ENCODE measurements around the gene ZCWPW1. TPM values are rescaled to one million over a fixed set of nuclear protein-coding genes. Genes with fewer than 3 reads are reported as not detected.

ZCWPW1 gene
- polyA plus RNA-seq, 1 experiment = 2.2 TPM

- no peak for DNase-seq (ENCODE audit: low read depth)
- peaks cover 19% of the 10 kb centered on the region for H3K36me3 ChIP-seq (ENCODE audit: control insufficient read depth, insufficient read depth, low read length)
- H3K4me3 ChIP-seq (ENCODE audit: low read depth, low read length) = no peak overlapping the region
- POLR2A ChIA-PET = no interaction called here
- CTCF ChIA-PET = interaction anchor here (1.4 kb wide), 1 partner anchor 16 kb away, joined by 5 read pairs; no protein-coding TSS in a partner anchor
- no peak for TF ChIP-seq CTCF (IDR thresholded peaks at IDR 0.05; ENCODE audit: insufficient read depth, low read depth, low read length)
- no peaks in the 10 kb centered on the region for H3K27me3 ChIP-seq (ENCODE audit: control insufficient read depth, insufficient read depth, low read length)
These were observed 5.2 kb upstream of the ZCWPW1 start for GRCh38 chr7:100433592-100434296.

GRCh38 chr7:100433276-100433591 lies 4.7 kb upstream of the ZCWPW1 start:
- no peak for TF ChIP-seq CTCF (IDR thresholded peaks at IDR 0.05; ENCODE audit: insufficient read depth, low read depth, low read length)
- DNase-seq (ENCODE audit: low read depth) = no peak
- ChIA-PET CTCF (no interaction called here), POLR2A (no interaction called here)
- H3K36me3 ChIP-seq (ENCODE audit: control insufficient read depth, insufficient read depth, low read length) = peaks cover 19% of the 10 kb centered on the region
- no peaks in the 10 kb centered on the region for H3K27me3 ChIP-seq (ENCODE audit: control insufficient read depth, insufficient read depth, low read length)
- no peak overlapping the region for H3K4me3 ChIP-seq (ENCODE audit: low read depth, low read length)

- POLR2A ChIA-PET = no interaction called here
- no peak overlapping the region for H3K4me3 ChIP-seq (ENCODE audit: low read depth, low read length)
- no peaks in the 10 kb centered on the region for H3K27me3 ChIP-seq (ENCODE audit: control insufficient read depth, insufficient read depth, low read length)
- TF ChIP-seq CTCF (IDR thresholded peaks at IDR 0.05; ENCODE audit: insufficient read depth, low read depth, low read length) = no peak
- CTCF ChIA-PET = no interaction called here
- H3K36me3 ChIP-seq (ENCODE audit: control insufficient read depth, insufficient read depth, low read length) = peaks cover 19% of the 10 kb centered on the region
- no peak for DNase-seq (ENCODE audit: low read depth)
These were observed 4.2 kb upstream of the ZCWPW1 start for GRCh38 chr7:100432621-100433275.

GRCh38 chr7:100432053-100432452 lies 3.5 kb upstream of the ZCWPW1 start:
- TF ChIP-seq CTCF (IDR thresholded peaks at IDR 0.05; ENCODE audit: insufficient read depth, low read depth, low read length) = no peak
- H3K4me3 ChIP-seq (ENCODE audit: low read depth, low read length) = no peak overlapping the region
- no peak for DNase-seq (ENCODE audit: low read depth)
- H3K36me3 ChIP-seq (ENCODE audit: control insufficient read depth, insufficient read depth, low read length) = peaks cover 19% of the 10 kb centered on the region
- POLR2A ChIA-PET = no interaction called here
- CTCF ChIA-PET = no interaction called here
- no peaks in the 10 kb centered on the region for H3K27me3 ChIP-seq (ENCODE audit: control insufficient read depth, insufficient read depth, low read length)

- no peak for TF ChIP-seq CTCF (IDR thresholded peaks at IDR 0.05; ENCODE audit: insufficient read depth, low read depth, low read length)
- peak overlapping the region; percentile 84 for H3K4me3 ChIP-seq (ENCODE audit: low read depth, low read length)
- ChIA-PET CTCF (no interaction called here), POLR2A (no interaction called here)
- H3K36me3 ChIP-seq (ENCODE audit: control insufficient read depth, insufficient read depth, low read length) = peaks cover 19% of the 10 kb centered on the region
- no peaks in the 10 kb centered on the region for H3K27me3 ChIP-seq (ENCODE audit: control insufficient read depth, insufficient read depth, low read length)
- DNase-seq (ENCODE audit: low read depth) = no peak
These were observed 2.8 kb upstream of the ZCWPW1 start for GRCh38 chr7:100431286-100431735.

All from BJ (cell line).